HG03439 (cell line): ENCODE measurements around the gene NFE2L2.
"Not testable (repeated sequence)": the region's sequence is repeated elsewhere in the genome, so short reads cannot be mapped to it uniquely, and the experiment has no call there.

ENCODE experiments used
- ATAC-seq: cut with Tn5 transposase; IDR thresholded peaks from one replicate; pipeline ENCODE4 v1.9.1; 2021; ENCODE audit warnings: mild to moderate bottlenecking, moderate library complexity; ENCODE audit not compliant: unreplicated experiment

NFE2L2 gene

DNA sequence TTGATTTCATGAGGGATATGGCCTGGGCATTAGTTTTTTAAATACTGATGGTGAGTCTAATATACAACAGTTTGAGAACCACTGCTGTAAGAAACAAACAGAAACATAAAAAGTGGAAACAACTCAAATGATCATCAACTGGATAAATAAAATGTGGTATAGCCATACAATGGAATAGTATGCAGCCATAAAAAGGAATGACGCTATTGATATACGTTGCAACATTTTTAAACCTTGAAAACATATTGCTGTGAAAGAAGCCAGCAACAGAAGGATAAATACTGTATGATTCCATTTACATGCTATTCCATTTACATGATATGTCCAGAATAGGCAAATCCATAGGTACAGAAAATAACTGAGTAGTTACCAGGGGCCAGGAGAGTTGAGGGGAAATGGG is 6.5 kb downstream of the NFE2L2 start:
- ATAC-seq = no peak

DNA sequence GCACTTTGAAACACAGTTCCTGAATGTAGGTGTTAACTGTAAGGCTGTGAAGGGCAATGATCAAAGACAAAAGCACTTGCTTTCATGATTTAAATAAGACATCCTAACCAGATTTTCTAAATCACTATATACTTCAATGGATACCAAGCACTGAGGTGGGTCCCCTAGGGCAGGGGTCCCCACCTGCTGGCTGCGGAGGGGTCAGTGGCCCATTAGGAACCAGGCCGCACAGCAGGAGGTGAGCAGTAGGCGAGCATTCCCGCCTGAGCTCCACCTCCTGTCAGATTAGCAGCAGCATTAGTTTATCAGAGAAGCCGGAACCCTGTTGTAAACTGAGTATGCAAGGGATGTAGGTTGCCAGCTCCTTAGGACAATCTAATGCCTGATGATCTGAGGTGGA is 7.1 kb downstream of the NFE2L2 start:
- no peak for ATAC-seq

DNA sequence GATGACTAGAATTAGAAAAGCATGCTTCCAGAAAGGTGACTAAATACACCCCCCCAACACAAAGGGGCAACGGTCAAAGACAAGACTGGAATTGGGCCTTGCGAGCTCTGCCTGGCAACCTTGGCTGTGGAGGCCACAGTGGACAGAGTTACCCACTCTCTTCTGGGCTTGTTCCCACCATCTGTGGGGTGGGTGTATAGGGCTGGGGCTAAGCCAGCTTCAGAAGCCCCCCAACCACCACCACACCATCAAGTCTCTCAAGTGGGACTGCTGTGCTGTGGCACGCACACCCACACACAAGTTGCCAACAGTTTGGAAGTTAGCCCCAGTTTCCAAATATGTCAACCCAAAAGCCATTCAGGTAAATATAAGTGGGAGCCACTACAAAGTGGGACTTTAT is 7.8 kb downstream of the NFE2L2 start:
- no peak for ATAC-seq

DNA sequence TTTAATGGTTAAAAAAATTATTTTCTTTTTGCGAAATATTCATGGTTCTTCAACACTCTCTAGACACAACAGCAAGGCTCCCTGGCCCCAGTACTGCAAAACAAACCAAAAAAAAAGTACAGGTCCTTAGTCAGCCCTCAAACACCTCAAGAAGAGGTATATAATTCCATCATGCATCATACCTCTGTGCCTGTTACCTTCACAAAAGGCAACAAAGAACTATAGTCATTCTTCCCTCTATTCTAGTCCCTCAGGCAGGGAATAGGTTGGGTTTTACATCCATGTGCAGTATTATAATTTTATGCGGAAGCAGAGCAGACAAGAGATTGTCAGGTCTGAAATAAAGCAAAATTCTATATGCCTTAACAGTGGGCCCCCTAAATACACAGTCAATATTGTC is 8.5 kb downstream of the NFE2L2 start:
- ATAC-seq = no peak

DNA sequence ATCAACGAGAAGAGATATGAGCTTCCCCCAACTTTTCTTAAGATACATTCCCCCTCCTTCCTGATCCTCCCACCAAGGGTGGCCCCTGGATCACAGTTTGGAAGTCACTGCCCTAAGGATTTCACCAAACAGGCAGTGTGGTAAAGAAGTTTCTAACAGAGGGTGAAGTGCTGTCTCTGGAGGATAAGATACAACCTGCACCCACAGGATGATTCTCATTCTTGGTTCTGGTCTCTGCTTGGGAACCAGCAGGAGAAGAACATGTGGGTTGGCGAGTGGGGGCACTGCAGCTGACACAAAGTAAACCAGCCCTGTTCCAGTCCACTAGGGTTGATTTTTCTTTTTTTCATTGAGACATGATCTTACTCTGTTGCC is 9.3 kb downstream of the NFE2L2 start:
- ATAC-seq = no peak

DNA sequence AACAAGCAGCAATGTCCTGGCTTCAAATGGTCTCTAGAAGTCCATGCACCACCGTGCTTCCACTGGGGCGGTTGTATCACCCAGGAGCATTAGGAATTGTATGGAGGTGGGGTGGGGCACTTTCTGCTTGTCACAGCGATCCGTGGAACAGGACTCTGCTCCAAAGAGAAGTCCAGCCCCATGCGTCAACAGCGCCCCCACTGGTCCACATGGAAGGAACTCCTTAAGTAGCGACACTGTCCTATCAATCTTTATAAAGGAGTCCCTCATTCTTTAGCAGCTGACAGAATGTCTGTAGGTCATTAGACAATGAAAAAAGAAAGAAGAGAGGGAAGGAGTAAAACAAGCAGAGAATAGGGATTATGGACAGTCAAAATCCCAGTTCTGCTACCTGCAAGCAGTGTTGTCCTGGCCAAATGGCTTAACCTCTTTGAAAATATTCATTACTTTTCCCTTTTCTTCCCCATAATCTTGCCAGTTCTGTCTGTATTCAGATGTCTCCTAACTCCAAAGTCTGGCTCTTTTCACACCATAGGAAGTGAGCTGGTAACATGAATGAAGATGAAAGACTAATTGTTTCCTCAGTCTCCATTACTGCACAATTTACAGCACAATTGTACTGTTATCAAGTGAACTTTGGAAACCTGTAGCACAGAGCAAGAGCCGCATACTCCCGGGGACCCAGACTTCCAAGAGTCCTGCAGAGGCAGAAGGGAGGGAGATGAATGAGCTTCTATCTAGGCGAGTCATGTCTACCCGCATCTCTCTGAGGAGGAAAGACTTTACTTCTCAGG is 9.9 kb downstream of the NFE2L2 start:
- ATAC-seq = no peak

DNA sequence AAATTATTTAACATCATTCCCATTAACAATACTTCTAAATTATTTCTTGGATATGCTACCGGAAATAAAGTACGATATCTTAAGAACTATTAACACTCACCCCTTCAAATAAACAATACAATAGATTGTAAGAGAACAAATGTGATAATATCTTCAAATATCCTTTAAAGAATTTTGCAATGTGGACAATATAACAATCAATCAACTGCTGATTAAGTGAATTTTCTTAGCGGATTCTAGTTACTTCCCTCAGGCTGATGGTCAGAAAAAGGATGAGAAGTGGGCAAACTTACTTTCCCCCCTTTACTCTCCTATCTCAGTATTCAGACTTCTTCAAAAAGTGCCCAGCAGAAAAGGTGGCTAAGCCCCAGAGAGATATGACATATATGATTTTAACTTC is 10.8 kb downstream of the NFE2L2 start:
- ATAC-seq = no peak

DNA sequence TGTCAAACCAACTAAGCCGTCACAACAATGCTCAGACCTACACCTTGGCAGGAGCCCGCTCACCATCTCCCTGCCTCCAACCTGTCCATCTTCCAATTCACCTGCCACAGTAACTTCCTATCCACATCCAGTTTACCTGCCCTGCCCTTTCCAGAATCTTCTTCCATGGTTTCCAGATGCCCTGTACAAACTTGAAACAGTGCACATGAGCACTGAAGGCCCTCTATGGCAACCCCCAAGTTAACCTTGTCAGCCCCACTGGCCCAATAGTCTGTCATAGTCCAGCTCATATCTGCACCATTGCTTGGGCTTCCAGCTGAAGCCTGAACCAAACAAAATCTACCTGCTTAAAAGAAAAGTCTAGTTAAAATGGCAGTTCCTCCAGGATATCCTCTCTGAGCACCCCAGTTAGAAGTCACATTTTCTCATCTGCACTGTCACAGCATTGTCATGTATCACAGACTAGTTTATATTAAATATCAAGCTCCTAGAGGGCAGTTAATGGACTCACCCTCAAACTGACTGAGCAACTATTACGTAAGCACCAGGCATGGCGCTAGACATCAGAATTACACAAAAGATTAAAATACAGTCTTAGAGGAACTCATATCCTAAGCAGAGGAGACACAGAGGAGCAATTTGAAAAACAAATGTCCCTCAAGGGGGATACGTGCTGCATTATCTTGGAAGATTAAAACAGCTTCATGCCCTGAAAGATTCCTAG is 11.6 kb downstream of the NFE2L2 start:
- ATAC-seq = no peak

DNA sequence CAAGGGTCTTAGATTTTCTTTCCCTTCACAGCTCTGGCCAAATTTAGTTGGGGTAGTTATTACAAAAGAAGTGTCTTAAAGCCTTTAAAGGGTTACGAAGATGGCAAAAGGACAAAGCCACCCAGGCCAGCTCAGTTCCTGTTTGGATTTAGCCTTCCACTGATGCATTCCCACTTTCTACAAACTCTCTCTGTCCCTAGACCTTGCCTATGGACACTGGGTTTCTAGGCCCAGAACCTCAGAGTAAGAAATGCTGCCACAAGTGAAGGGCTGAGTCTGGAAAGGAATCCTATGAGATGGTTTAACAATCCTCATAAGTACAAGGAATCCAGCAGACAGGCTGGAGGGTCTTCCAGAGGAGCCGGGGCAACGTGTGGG is 13.4 kb downstream of the NFE2L2 start:
- ATAC-seq = no peak

DNA sequence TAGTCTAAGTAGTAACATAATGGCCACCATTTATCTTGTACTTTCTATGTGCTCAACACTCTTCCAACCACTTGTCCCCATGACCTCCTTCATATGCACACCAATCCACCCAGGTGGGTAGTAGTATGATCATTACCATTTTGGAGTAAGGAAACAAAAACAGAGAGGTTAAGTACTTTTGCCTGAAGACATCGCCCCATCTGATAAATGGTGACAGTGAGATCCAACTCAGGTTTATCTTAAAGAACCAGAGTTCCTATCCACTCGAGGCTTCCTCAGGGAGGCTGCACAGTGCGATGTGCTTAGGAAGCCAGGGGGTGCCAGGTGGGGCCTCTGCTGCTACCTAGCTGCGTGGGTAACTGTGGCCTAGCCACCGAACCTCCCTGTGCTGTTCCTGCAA is 14.1 kb downstream of the NFE2L2 start:
- no peak for ATAC-seq

DNA sequence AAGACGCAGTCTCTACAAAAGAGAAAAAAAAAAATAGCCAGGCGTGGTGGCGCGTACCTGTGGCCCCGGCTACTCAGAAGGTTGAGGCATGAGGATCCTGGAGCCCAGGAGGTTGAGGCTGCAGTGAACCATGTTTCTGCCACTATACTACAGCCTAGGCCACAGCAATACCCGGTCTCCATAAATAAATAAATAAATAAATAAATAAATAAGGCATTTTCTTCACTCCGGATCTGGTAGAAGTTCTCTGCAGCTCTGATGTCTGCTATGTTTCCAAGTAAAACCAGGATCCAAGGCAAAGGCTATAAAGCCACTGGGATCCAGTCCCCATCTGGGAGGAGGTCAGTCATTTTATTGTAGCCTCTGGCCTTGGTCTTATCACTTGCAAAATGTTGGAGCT is 15.5 kb downstream of the NFE2L2 start:
- ATAC-seq = no peak

DNA sequence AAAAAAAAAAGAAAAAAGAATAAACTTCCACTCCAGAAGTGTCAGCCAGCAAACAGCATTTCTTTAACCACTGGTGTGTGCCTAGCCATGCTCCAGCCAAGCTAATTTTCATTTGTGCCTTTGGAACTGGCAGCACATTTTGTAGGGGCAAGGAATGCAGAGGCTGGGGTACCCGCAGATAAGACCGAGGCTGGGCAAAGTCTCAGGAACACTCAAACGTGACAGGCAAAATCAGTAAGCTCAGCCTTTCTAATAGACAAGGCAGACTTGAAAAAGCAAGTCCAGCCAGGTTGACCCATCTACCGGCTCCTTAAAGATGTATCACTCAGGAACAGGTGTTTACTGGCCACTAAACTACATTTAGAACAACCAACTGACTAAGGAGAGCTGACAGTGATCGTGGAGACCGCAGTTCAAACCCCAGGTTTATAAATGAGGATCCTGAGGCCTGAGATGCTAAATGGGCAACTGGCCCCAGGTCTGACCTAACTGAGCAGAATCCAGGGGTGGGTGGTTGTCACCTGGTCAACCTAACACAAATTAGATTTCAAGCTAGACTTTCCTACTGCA is 16.7 kb downstream of the NFE2L2 start:
- ATAC-seq = no peak

DNA sequence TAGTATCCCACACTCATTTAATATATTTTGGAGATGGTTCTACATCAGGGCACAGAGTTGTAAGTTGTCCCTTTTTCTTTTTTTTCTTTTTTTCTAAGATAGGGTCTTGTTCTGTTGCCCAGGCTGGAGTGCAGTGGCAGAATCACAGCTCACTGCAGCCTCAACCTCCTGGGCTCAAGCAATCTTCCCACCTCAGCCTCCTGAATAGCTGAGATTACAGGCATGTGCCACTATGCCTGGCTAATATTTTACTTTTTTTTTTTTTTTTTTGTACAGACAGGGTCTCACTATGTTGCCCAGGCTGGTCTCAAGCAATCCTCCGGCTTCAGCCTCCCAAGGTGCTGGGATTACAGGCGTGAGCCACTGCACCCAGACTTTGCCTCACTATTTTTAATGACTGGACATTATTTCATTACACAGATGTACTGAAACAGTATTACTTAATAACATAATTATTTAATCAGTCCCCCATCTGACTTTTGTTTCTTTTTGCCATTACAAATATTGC is 17.9 kb downstream of the NFE2L2 start:
- ATAC-seq = not testable (repeated sequence)

DNA sequence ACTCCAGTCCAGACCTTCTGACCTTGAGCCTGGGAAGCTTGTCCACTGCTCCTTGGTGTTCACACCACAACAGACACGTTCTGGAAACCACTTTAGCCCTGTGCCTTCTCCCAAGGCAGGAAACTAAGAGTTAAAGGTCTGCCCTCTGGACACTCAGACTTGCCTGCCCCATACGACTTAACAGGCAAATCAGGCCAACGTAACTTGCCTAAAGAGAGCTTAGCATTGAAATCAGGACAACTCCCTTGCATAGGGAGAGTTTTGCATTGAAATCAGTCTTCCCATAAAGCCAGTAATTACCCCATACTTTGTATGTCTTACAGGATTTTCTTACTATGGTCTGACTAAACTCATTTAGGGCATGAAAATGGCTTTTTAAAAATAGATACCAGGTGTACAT is 18.5 kb downstream of the NFE2L2 start:
- no peak for ATAC-seq

DNA sequence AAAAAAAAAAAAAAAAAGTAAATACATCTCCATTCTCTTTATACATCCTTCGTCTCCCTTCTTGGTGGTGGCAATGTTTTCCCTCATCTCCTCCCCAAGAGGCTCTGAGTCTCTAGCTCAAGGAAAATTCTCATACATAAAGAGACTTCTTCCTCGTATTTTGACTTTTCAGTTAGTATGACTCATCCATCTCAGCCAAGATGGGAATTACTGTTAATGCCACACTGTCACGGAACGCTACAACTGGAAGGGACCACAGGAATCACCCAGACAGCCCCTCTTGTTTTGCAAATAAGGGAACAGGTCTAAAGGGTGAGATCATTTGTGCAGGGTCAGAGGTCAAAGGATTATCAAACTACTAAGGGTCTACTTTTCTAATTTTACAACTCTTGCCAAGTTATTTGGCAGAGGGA is 19.5 kb downstream of the NFE2L2 start:
- ATAC-seq = no peak

DNA sequence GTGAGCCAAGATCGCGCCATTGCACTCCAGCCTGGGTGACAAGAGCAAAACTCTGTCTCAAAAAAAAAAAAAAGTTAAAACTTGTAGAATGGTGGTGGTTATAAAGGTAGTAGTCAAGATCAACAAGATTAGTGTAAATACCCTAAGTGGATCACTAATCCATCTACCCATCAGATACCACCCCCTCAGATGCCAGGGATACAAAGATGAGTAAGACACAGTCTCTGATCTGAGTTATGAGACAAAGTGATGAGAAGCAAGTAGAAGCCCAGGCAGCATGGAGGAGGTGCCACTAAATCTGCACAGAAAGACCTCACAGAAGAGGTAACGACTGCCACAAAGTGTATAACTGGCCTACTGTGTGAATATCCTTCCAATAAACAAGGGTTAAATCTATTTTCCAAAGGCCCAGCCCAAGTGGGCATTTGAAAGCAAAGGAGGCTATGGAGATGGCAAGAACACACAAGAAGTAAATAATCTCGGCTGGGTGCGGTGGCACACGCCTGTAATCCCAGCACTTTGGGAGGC is 20.2 kb downstream of the NFE2L2 start:
- no peak for ATAC-seq

DNA sequence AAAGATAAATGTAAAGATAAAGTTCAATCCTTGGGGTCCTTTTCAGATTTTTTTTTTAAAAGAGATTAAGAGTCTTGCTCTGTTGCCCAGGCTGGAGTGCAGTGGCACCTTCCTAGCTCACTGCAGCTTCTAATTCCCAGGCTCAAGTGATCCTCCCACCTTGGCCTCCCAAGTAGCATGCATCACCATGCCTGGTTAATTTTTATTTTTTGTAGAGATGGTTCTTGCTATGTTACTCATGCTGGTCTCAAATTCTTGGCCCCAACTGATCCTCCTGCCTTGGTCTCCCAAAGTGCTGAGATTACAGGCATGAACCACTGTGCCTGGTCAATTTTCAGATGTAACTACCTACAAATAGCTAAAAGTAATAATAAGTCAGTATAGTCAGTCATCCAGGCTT is 21.1 kb downstream of the NFE2L2 start:
- no peak for ATAC-seq

DNA sequence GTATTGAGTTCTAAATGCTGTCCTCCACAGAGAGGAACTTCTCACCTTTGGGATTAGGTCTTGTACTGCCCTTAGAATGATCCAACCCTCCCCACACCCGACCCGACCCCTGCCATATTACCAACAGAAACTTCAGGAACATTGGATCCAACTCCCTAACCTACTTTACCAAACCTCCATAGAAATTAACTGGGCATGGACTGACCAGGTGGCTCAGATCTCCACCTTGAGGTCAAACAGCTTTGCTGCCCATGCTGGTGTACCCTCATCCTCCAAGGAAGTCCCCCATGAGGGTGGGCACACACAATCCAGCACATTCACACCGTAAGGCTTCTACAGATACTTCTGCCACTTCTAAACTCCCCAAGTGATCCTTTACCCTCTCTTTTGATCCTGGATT is 21.5 kb downstream of the NFE2L2 start:
- ATAC-seq = no peak

DNA sequence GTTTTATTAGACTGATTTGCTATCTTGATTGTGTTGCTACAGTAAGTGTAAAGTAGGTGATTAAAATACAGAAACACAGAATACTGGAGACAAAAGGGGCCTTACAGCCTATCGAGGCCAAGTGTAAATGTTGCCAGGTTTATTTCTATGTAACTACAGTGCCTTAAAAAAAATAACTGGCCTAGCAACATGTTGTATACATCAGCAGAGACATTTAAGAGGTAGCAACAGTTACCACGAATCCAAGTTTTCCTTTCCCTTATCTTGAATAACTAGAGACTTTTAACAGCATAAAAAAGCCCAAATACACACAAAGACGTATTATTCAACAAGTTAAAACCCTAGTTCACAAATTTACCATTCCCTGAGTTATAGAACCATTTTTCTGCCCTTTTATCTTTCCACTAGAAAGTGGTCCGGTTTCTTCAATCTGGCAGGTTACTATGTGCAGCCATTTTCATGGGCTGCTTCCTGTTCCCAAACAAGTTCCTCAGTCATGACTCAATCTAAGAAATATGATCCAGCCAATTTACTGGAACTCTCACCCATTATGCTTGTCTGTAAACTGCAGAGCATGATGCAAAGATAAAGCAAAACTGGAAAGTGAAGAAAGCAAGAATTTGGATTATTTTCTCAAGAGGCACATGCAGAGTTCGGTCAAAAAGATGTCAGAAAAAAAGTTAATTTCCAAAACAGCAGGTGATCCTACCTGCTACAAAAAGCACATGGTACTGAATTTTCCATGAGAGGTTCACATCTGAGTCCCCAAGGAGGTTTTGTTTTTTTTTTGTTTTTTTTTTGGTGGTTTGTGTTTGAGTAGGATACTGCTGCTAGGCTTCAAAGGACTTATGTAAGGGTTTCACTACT is 22.2 kb downstream of the NFE2L2 start:
- no peak for ATAC-seq

DNA sequence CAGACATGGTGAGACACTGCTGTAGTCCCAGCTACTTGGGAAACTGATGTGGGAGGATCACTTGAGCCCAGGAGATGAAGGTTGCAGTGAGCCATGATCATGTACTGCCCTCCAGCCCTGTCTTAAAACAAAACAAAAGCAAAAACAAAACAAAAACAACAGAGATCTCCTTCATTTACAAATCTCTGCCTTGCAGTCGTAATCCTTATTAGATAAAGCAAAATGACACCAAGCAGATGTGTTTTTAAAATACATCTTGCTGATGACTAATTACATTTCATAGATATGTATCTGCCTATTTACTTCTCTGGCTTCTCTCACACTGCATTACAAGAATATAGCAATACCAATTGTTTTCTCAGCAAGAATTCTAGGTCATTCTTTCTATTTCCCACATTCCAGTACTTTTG is 22.8 kb downstream of the NFE2L2 start:
- no peak for ATAC-seq
